HCT116 (cell line): Measurements from ENCODE around the gene SLC27A4. TPM values are rescaled to one million over a fixed set of nuclear protein-coding genes. Genes with fewer than 3 reads are reported as not detected.

Experiments
- ATAC-seq: fragments of 200-7000 bp; cut with Tn5 transposase; 2 replicates; pipeline ENCODE4 v1.9.1; 2020; ENCODE audit warnings: mild to moderate bottlenecking, moderate library complexity
- BruUV-seq: library from RNA; stranded (reverse); fragments of 400-500 nt; replicated peaks from 2 replicates; lab custom pipeline; 2021; lab: Mats Ljungman, UMichigan
- CTCF ChIA-PET: fragments of 300-600 bp; sonication (Branson Sonifier 250); formaldehyde crosslinking; loops from one replicate; lab custom pipeline; 2021; ENCODE audit warnings: antibody characterized with exemption; lab: Charles Lee
- POLR2A ChIA-PET: fragments of 300-600, 350-600 bp; sonication (Branson Sonifier 250); formaldehyde crosslinking; loops from one replicate; lab custom pipeline; 2021; ENCODE audit warnings: antibody characterized with exemption; lab: Charles Lee
- RAD21 ChIA-PET, 2 experiments: fragments of 300-600 bp; sonication (Branson Sonifier 250); formaldehyde crosslinking; loops; one replicate each; lab custom pipeline; 2023; ENCODE audit warnings: low total read pairs in 2 of 2; ENCODE audit not compliant: uncharacterized antibody in 2 of 2, unreplicated experiment in 2 of 2, low non-redundant PET in 1 of 2; lab: Charles Lee
- DNase-seq: peaks from one replicate; pipeline ENCODE4 v3.0.0-alpha.2; 2010; ENCODE audit warnings: low read depth, low spot score
- H2AFZ ChIP-seq: fragments of 200-600 bp; shearing (Covaris generic), sonication (generic); 2 replicates; pipeline ENCODE4 v1.6.1; 2017; ENCODE audit warnings: low read depth, mixed run types, mixed read lengths, antibody characterized with exemption, low read length; ENCODE audit not compliant: poor library complexity, severe bottlenecking
- H3K27ac ChIP-seq: 2 replicates; pipeline ENCODE4 v1.5.1; 2012; ENCODE audit warnings: low read depth, low read length
- H3K27me3 ChIP-seq: fragments of 200-600 bp; sonication (generic); 2 replicates; pipeline ENCODE4 v1.6.1; 2016; ENCODE audit warnings: mixed run types, low read length, mixed read lengths; ENCODE audit not compliant: insufficient read depth
- H3K36me3 ChIP-seq, 2 experiments: fragments of 200-500 bp in 1 of 2; fragments of 200-600 bp in 1 of 2; sonication (Bioruptor generic) in 1 of 2; sonication (generic) in 1 of 2; 2 replicates each; pipeline versions ENCODE4 v1.5.1 to v1.6.1; 2014 to 2016; ENCODE audit warnings: low read length in 2 of 2, inconsistent platforms in 1 of 2, mixed read lengths in 1 of 2, mixed run types in 1 of 2; ENCODE audit not compliant: insufficient read depth in 2 of 2, control insufficient read depth in 1 of 2
- H3K4me1 ChIP-seq, 2 experiments: fragments of 200-600 bp in 1 of 2; sonication (generic) in 1 of 2; 2 replicates each; pipeline versions ENCODE4 v1.5.1 to v1.6.1; 2012 to 2017; ENCODE audit warnings: low read length in 2 of 2, inconsistent platforms in 1 of 2, mild to moderate bottlenecking in 1 of 2, mixed read lengths in 1 of 2, mixed run types in 1 of 2, moderate library complexity in 1 of 2; ENCODE audit not compliant: insufficient read depth in 2 of 2, control insufficient read depth in 1 of 2
- H3K4me2 ChIP-seq: fragments of 200-600 bp; sonication (generic); 2 replicates; pipeline ENCODE4 v1.6.1; 2017; ENCODE audit warnings: mixed run types, low read length, mixed read lengths
- H3K4me3 ChIP-seq, 2 experiments: fragments of 200-600 bp in 1 of 2; sonication (generic) in 1 of 2; replicated peaks in 1 of 2; 2 replicates each; pipeline ENCODE4 v1.5.1; 2011 to 2016; ENCODE audit warnings: low read length in 2 of 2, control low read depth in 1 of 2, low read depth in 1 of 2, mild to moderate bottlenecking in 1 of 2, mixed read lengths in 1 of 2, mixed run types in 1 of 2
- H3K79me2 ChIP-seq: fragments of 200-600 bp; sonication (generic); 2 replicates; pipeline ENCODE4 v1.6.1; 2017; ENCODE audit warnings: mild to moderate bottlenecking, mixed run types, low read length, moderate library complexity, mixed read lengths; ENCODE audit not compliant: insufficient read depth
- H3K9ac ChIP-seq: fragments of 200-600 bp; sonication (generic); 2 replicates; pipeline ENCODE4 v1.6.1; 2016; ENCODE audit warnings: low read length, mixed read lengths
- H3K9me2 ChIP-seq: fragments of 200-600 bp; sonication (generic), shearing (Covaris generic); 2 replicates; pipeline ENCODE4 v1.6.1; 2017; ENCODE audit warnings: mixed run types, mild to moderate bottlenecking, moderate library complexity; ENCODE audit not compliant: insufficient read depth
- H3K9me3 ChIP-seq, 2 experiments: fragments of 200-500 bp in 1 of 2; fragments of 200-600 bp in 1 of 2; sonication (Bioruptor generic) in 1 of 2; sonication (generic) in 1 of 2; 2 replicates each; pipeline ENCODE4 v1.6.1; 2014 to 2017; ENCODE audit warnings: low read length in 2 of 2, mixed read lengths in 2 of 2, inconsistent platforms in 1 of 2, low read depth in 1 of 2, mild to moderate bottlenecking in 1 of 2, mixed run types in 1 of 2, moderate library complexity in 1 of 2; ENCODE audit not compliant: control insufficient read depth in 1 of 2, insufficient read depth in 1 of 2
- H4K20me1 ChIP-seq: fragments of 200-600 bp; sonication (generic), shearing (Covaris generic); 2 replicates; pipeline ENCODE4 v1.6.1; 2017; ENCODE audit warnings: mixed run types, mild to moderate bottlenecking, moderate library complexity; ENCODE audit not compliant: insufficient read depth
- CBX3 ChIP-seq: IDR thresholded peaks from 2 replicates; pipeline ENCODE4 v1.6.1; 2012; ENCODE audit warnings: low read depth
- EZH2 ChIP-seq: fragments of 200-600 bp; sonication (generic); IDR thresholded peaks from 2 replicates; pipeline ENCODE4 v1.6.1; 2017; ENCODE audit warnings: antibody characterized with exemption, mixed run types
- FOSL1 ChIP-seq: IDR thresholded peaks from 2 replicates; pipeline ENCODE4 v1.6.1; 2012; ENCODE audit warnings: low read depth
- JUND ChIP-seq: IDR thresholded peaks from 2 replicates; pipeline ENCODE4 v1.6.1; 2012
- POLR2A ChIP-seq: IDR thresholded peaks from 2 replicates; pipeline ENCODE4 v1.7.0; 2011; ENCODE audit warnings: borderline replicate concordance; ENCODE audit not compliant: insufficient read depth, insufficient read length; ENCODE audit errors: extremely low read depth
- POLR2AphosphoS5 ChIP-seq: IDR thresholded peaks from 2 replicates; pipeline ENCODE4 v1.6.1; 2011; ENCODE audit warnings: mild to moderate bottlenecking, low read depth, low read length, moderate library complexity
- RAD21 ChIP-seq: IDR thresholded peaks from 2 replicates; pipeline ENCODE4 v1.6.1; 2012; ENCODE audit warnings: low read depth, mild to moderate bottlenecking
- SIN3A ChIP-seq: IDR thresholded peaks from 2 replicates; pipeline ENCODE4 v1.6.1; 2012; ENCODE audit warnings: low read depth
- intact Hi-C: fragments of 100-400 bp; cut with micrococcal nuclease; formaldehyde crosslinking; loops from 2 replicates; pipeline ENCODE4 v1.10.0; 2022
- total RNA-seq: library from RNA; stranded (reverse); gene quantifications from one replicate; pipeline ENCODE4 v1.2.1, GENCODE V29; 2021; ENCODE audit not compliant: unreplicated experiment
- TF ChIP-seq, protein P1 (sequence below): IDR thresholded peaks from 2 replicates; pipeline ENCODE4 v1.6.1; 2011; ENCODE audit warnings: mild to moderate bottlenecking, low read length, moderate library complexity; ENCODE audit not compliant: insufficient replicate concordance; ENCODE audit errors: extremely low read depth
- TF ChIP-seq, protein P2 (sequence below): IDR thresholded peaks from 2 replicates; pipeline ENCODE4 v1.6.1; 2012

SLC27A4 gene
- total RNA-seq, 1 experiment from 2014 or later: 33.9 TPM

DNA sequence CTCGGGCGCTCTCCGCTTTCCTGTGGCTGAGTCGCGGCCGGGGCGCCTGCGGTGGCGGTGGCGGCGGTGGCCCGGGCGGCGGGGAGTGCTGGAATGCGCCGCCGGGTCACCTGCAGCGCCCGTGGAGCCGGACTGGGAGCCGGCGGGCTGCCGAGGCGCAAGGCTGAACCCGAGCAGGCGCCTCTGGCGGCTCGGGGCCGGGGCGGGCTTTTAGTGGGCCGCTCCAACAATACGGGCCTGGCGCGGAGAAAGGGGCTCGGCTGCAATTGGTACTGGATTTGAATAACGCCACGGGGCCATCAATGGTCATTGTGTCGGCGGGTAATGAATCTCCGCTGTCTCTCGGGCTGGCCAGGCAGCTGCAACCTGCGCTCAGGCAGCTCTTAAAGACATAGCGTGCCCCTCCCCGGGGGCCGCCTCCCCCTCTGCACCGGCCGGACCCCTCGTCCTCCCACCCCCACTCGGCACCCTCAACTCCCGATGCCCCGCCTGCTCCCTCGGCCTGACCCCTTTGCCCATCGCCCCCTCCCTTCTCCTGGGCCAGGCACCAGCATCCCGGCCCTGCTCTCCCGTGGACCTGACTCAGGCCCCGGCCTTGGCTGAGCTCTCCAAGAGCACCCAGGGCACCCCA, 52.9 kb downstream of the SLC27A4 start:
- BruUV-seq: no TSS peak
- CTCF ChIA-PET: interaction anchor here (1.3 kb wide), 1 partner anchor 27 kb away, joined by 3 read pairs; no protein-coding TSS in a partner anchor
- Histone ChIP-seq H3K27me3 (no peaks in the 10 kb centered on the region), H3K9me3 (no peaks in the 10 kb centered on the region), H3K79me2 (no peaks in the 10 kb centered on the region), H2AFZ (no peak overlapping the region), H3K9ac (no peak overlapping the region), H3K4me2 (no peak overlapping the region), H3K27ac (no peak overlapping the region), H3K36me3 (peaks cover 6 to 7% of the 10 kb centered on the region in 2 experiments; a peak in 3 of 4 replicates), H4K20me1 (no peaks in the 10 kb centered on the region), H3K4me3 (no peak overlapping the region), H3K4me1 (peaks cover 0 to 14% of the 10 kb centered on the region in 2 experiments; a peak in 2 of 4 replicates), H3K9me2 (no peaks in the 10 kb centered on the region)
- TF ChIP-seq, protein P1, sequence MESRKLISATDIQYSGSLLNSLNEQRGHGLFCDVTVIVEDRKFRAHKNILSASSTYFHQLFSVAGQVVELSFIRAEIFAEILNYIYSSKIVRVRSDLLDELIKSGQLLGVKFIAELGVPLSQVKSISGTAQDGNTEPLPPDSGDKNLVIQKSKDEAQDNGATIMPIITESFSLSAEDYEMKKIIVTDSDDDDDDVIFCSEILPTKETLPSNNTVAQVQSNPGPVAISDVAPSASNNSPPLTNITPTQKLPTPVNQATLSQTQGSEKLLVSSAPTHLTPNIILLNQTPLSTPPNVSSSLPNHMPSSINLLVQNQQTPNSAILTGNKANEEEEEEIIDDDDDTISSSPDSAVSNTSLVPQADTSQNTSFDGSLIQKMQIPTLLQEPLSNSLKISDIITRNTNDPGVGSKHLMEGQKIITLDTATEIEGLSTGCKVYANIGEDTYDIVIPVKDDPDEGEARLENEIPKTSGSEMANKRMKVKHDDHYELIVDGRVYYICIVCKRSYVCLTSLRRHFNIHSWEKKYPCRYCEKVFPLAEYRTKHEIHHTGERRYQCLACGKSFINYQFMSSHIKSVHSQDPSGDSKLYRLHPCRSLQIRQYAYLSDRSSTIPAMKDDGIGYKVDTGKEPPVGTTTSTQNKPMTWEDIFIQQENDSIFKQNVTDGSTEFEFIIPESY: no peak
- no peak for TF ChIP-seq FOSL1
- TF ChIP-seq SIN3A: no peak
- TF ChIP-seq CBX3: no peak
- TF ChIP-seq POLR2A: no peak
- TF ChIP-seq RAD21: no peak
- TF ChIP-seq POLR2AphosphoS5: no peak
- TF ChIP-seq EZH2: no peak
- TF ChIP-seq, protein P2, sequence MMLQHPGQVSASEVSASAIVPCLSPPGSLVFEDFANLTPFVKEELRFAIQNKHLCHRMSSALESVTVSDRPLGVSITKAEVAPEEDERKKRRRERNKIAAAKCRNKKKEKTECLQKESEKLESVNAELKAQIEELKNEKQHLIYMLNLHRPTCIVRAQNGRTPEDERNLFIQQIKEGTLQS: no peak
- TF ChIP-seq JUND: no peak
- intact Hi-C loops: no loop called here
- RAD21 ChIA-PET: interaction anchor here in 1 of 2 experiments (0.6 kb wide), 1 partner anchor 455 kb away, joined by 3 read pairs; no protein-coding TSS in a partner anchor
- ATAC-seq: no peak
- POLR2A ChIA-PET: no interaction called here
- no peak for DNase-seq
